ENCODE results near the gene CSNK2A3.
"Not testable (repeated sequence)": the region's sequence is repeated elsewhere in the genome, so short reads cannot be mapped to it uniquely, and the experiment has no call there.

The CSNK2A3 gene

DNA sequence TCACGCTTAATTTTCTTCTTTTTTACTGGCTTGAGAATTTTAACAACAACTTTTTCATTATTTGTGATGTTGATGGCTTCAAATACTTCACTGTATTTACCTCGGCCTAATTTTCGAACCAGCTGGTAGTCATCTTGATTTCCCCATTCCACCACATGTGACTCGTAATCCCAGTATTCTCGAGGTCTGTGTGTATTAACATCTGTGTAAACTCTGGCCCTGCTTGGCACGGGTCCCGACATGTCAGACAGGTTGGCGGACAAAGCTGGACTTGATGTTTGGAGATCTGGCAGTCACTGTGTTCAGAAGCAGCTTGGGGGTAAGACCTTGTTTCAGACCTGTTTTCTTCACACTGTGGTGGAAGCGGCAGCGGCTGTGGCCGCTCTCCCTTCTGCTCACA is at the start of gene CSNK2A3:
TSS of gene CSNK2A3 (minus strand) at position 373 of the 400 bp plus-strand sequence. CDS start at position 242, 131 bp downstream.
- not testable (repeated sequence) for H3K27me3 ChIP-seq (ENCODE audit: control insufficient read depth, insufficient read depth, low read length); H3K9me3 ChIP-seq (ENCODE audit: control insufficient read depth, insufficient read depth, low read length); H3K9ac ChIP-seq (ENCODE audit: low read depth, low read length); H3K36me3 ChIP-seq (ENCODE audit: control insufficient read depth, insufficient read depth, low read length); H3K4me1 ChIP-seq (ENCODE audit: control insufficient read depth, insufficient read depth, low read length); H3K27ac ChIP-seq (ENCODE audit: low read depth, low read length); H3K4me3 ChIP-seq (ENCODE audit: low read depth, low read length)

DNA sequence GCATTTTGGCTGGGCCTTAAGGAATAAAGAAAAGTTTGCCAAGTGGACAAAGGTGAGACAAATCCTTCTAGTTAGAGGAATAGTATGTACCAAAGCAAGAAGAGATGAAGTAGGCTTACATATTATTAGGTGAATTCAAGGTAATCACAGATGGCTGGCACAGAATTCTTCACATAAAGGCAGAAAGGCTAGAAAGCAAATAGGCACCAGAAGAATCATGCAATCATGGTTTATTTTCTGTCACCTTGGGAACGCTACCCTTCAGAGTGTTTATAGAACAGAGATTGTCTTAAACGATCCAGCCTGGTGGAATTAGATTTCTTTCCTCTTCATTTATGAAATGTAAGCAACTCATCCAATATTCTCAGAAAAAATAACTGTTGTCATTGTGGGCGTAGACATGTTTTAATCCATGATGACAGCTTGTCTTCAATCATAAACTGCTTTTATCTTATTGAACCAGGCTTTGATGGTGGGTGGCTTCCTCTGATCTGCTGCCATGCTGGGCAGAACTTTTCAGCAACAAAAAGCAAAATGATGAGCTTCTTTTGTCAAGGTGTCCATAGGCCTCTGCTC is 49.0 kb upstream of the CSNK2A3 start:
- Histone ChIP-seq H3K27me3 (ENCODE audit: control insufficient read depth, insufficient read depth, low read length) (no peaks in the 10 kb centered on the region), H3K4me1 (ENCODE audit: control insufficient read depth, insufficient read depth, low read length) (peaks cover 12% of the 10 kb centered on the region), H3K27ac (ENCODE audit: low read depth, low read length) (no peak overlapping the region), H3K9ac (ENCODE audit: low read depth, low read length) (no peak overlapping the region), H3K36me3 (ENCODE audit: control insufficient read depth, insufficient read depth, low read length) (no peaks in the 10 kb centered on the region), H3K9me3 (ENCODE audit: control insufficient read depth, insufficient read depth, low read length) (no peaks in the 10 kb centered on the region), H3K4me3 (ENCODE audit: low read depth, low read length) (no peak overlapping the region)

- no peak overlapping the region for H3K27ac ChIP-seq (ENCODE audit: low read depth, low read length)
- no peak overlapping the region for H3K4me3 ChIP-seq (ENCODE audit: low read depth, low read length)
- peaks cover 12% of the 10 kb centered on the region for H3K4me1 ChIP-seq (ENCODE audit: control insufficient read depth, insufficient read depth, low read length)
- no peaks in the 10 kb centered on the region for H3K36me3 ChIP-seq (ENCODE audit: control insufficient read depth, insufficient read depth, low read length)
- H3K9ac ChIP-seq (ENCODE audit: low read depth, low read length), result no peak overlapping the region
- no peaks in the 10 kb centered on the region for H3K9me3 ChIP-seq (ENCODE audit: control insufficient read depth, insufficient read depth, low read length)
- no peaks in the 10 kb centered on the region for H3K27me3 ChIP-seq (ENCODE audit: control insufficient read depth, insufficient read depth, low read length)
These were observed 47.7 kb upstream of the CSNK2A3 start for GRCh38 chr11:11400635-11401232.

GRCh38 chr11:11400121-11400520 is 47.1 kb upstream of the CSNK2A3 start:
- Histone ChIP-seq H3K9ac (ENCODE audit: low read depth, low read length) (no peak overlapping the region), H3K4me3 (ENCODE audit: low read depth, low read length) (no peak overlapping the region), H3K27me3 (ENCODE audit: control insufficient read depth, insufficient read depth, low read length) (no peaks in the 10 kb centered on the region), H3K27ac (ENCODE audit: low read depth, low read length) (no peak overlapping the region), H3K4me1 (ENCODE audit: control insufficient read depth, insufficient read depth, low read length) (peaks cover 12% of the 10 kb centered on the region), H3K9me3 (ENCODE audit: control insufficient read depth, insufficient read depth, low read length) (no peaks in the 10 kb centered on the region), H3K36me3 (ENCODE audit: control insufficient read depth, insufficient read depth, low read length) (no peaks in the 10 kb centered on the region)

- Histone ChIP-seq H3K36me3 (ENCODE audit: control insufficient read depth, insufficient read depth, low read length) (no peaks in the 10 kb centered on the region), H3K27me3 (ENCODE audit: control insufficient read depth, insufficient read depth, low read length) (no peaks in the 10 kb centered on the region), H3K9me3 (ENCODE audit: control insufficient read depth, insufficient read depth, low read length) (no peaks in the 10 kb centered on the region), H3K4me1 (ENCODE audit: control insufficient read depth, insufficient read depth, low read length) (no peaks in the 10 kb centered on the region), H3K27ac (ENCODE audit: low read depth, low read length) (no peak overlapping the region), H3K9ac (ENCODE audit: low read depth, low read length) (no peak overlapping the region), H3K4me3 (ENCODE audit: low read depth, low read length) (no peak overlapping the region)
These were observed 44.7 kb upstream of the CSNK2A3 start for GRCh38 chr11:11397781-11398180.

- Histone ChIP-seq H3K27ac (ENCODE audit: low read depth, low read length) (peak overlapping the region; percentile 16), H3K4me1 (ENCODE audit: control insufficient read depth, insufficient read depth, low read length) (no peaks in the 10 kb centered on the region), H3K9ac (ENCODE audit: low read depth, low read length) (no peak overlapping the region), H3K36me3 (ENCODE audit: control insufficient read depth, insufficient read depth, low read length) (no peaks in the 10 kb centered on the region), H3K4me3 (ENCODE audit: low read depth, low read length) (no peak overlapping the region), H3K9me3 (ENCODE audit: control insufficient read depth, insufficient read depth, low read length) (no peaks in the 10 kb centered on the region), H3K27me3 (ENCODE audit: control insufficient read depth, insufficient read depth, low read length) (no peaks in the 10 kb centered on the region)
These were observed 44.0 kb upstream of the CSNK2A3 start for GRCh38 chr11:11397036-11397415.

- H3K4me1 ChIP-seq (ENCODE audit: control insufficient read depth, insufficient read depth, low read length), result no peaks in the 10 kb centered on the region
- H3K9ac ChIP-seq (ENCODE audit: low read depth, low read length), result no peak overlapping the region
- no peak overlapping the region for H3K4me3 ChIP-seq (ENCODE audit: low read depth, low read length)
- no peaks in the 10 kb centered on the region for H3K9me3 ChIP-seq (ENCODE audit: control insufficient read depth, insufficient read depth, low read length)
- H3K27ac ChIP-seq (ENCODE audit: low read depth, low read length), result peak overlapping the region; percentile 37
- H3K36me3 ChIP-seq (ENCODE audit: control insufficient read depth, insufficient read depth, low read length), result no peaks in the 10 kb centered on the region
- H3K27me3 ChIP-seq (ENCODE audit: control insufficient read depth, insufficient read depth, low read length), result no peaks in the 10 kb centered on the region
These were observed 43.4 kb upstream of the CSNK2A3 start for GRCh38 chr11:11396301-11397035.

- Histone ChIP-seq H3K9ac (ENCODE audit: low read depth, low read length) (no peak overlapping the region), H3K36me3 (ENCODE audit: control insufficient read depth, insufficient read depth, low read length) (no peaks in the 10 kb centered on the region), H3K27me3 (ENCODE audit: control insufficient read depth, insufficient read depth, low read length) (no peaks in the 10 kb centered on the region), H3K4me1 (ENCODE audit: control insufficient read depth, insufficient read depth, low read length) (no peaks in the 10 kb centered on the region), H3K4me3 (ENCODE audit: low read depth, low read length) (no peak overlapping the region), H3K27ac (ENCODE audit: low read depth, low read length) (no peak overlapping the region), H3K9me3 (ENCODE audit: control insufficient read depth, insufficient read depth, low read length) (no peaks in the 10 kb centered on the region)
These were observed 42.1 kb upstream of the CSNK2A3 start for GRCh38 chr11:11395126-11395525.

GRCh38 chr11:11394241-11394640 is 41.2 kb upstream of the CSNK2A3 start:
- Histone ChIP-seq H3K36me3 (ENCODE audit: control insufficient read depth, insufficient read depth, low read length) (no peaks in the 10 kb centered on the region), H3K9me3 (ENCODE audit: control insufficient read depth, insufficient read depth, low read length) (no peaks in the 10 kb centered on the region), H3K4me3 (ENCODE audit: low read depth, low read length) (no peak overlapping the region), H3K27ac (ENCODE audit: low read depth, low read length) (no peak overlapping the region), H3K4me1 (ENCODE audit: control insufficient read depth, insufficient read depth, low read length) (no peaks in the 10 kb centered on the region), H3K27me3 (ENCODE audit: control insufficient read depth, insufficient read depth, low read length) (no peaks in the 10 kb centered on the region), H3K9ac (ENCODE audit: low read depth, low read length) (no peak overlapping the region)

DNA sequence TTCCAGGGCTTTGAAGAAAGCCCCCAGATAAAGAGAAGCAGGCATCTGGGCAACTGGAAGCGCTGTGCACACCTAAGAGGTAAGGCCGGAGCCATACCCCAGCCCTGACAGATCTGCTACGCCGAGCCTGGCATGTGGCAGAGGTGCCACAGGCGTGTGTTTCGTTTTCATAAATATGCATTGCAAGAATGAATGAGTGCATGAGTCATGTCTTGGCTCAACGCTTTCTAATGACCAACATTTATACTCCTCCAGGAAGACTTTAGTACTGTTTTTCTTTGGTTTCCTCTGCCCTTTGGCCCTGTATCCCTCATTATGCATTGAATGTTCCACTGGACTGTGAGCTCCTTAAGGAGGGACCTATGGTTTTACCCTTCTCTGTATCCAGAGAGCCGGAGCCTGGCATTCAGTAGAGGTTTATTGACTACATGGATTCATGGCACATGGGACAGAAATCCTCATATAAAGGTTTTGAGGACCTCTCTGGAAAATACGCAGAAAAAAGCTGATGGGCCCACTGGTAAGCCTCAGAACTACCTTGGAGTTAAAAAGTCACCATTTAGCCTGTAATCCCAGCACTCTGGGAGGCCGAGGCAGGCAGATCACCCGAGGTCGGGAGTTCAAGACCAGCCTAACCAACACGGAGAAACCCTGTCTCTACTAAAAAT is 38.9 kb upstream of the CSNK2A3 start:
- no peaks in the 10 kb centered on the region for H3K36me3 ChIP-seq (ENCODE audit: control insufficient read depth, insufficient read depth, low read length)
- no peak overlapping the region for H3K4me3 ChIP-seq (ENCODE audit: low read depth, low read length)
- H3K9ac ChIP-seq (ENCODE audit: low read depth, low read length), result no peak overlapping the region
- H3K27me3 ChIP-seq (ENCODE audit: control insufficient read depth, insufficient read depth, low read length), result no peaks in the 10 kb centered on the region
- H3K9me3 ChIP-seq (ENCODE audit: control insufficient read depth, insufficient read depth, low read length), result no peaks in the 10 kb centered on the region
- no peak overlapping the region for H3K27ac ChIP-seq (ENCODE audit: low read depth, low read length)
- H3K4me1 ChIP-seq (ENCODE audit: control insufficient read depth, insufficient read depth, low read length), result peaks cover 12% of the 10 kb centered on the region; the same call in 1 of the 2 replicates

- Histone ChIP-seq H3K36me3 (ENCODE audit: control insufficient read depth, insufficient read depth, low read length) (no peaks in the 10 kb centered on the region), H3K27ac (ENCODE audit: low read depth, low read length) (no peak overlapping the region), H3K9ac (ENCODE audit: low read depth, low read length) (no peak overlapping the region), H3K9me3 (ENCODE audit: control insufficient read depth, insufficient read depth, low read length) (no peaks in the 10 kb centered on the region), H3K4me3 (ENCODE audit: low read depth, low read length) (no peak overlapping the region), H3K4me1 (ENCODE audit: control insufficient read depth, insufficient read depth, low read length) (peaks cover 14% of the 10 kb centered on the region; the same call in 1 of the 2 replicates), H3K27me3 (ENCODE audit: control insufficient read depth, insufficient read depth, low read length) (no peaks in the 10 kb centered on the region)
These were observed 38.1 kb upstream of the CSNK2A3 start for GRCh38 chr11:11391169-11391568.
